PC-3 (cell line): ENCODE measurements around the gene KCTD1. TPM values are rescaled to one million over a fixed set of nuclear protein-coding genes. Genes with fewer than 3 reads are reported as not detected.

Source experiments
- ATAC-seq: fragments of 200-7000 bp; cut with Tn5 transposase; 2 replicates; pipeline ENCODE4 v1.9.1; 2020; ENCODE audit warnings: mild to moderate bottlenecking, moderate library complexity
- BruUV-seq: library from RNA; stranded (reverse); fragments of 400-500 nt; replicated peaks from 2 replicates; lab custom pipeline; 2021; lab: Mats Ljungman, UMichigan
- CTCF ChIA-PET: fragments of 300-600 bp; sonication (Branson Sonifier 250); formaldehyde crosslinking; loops from one replicate; lab custom pipeline; 2022; ENCODE audit warnings: antibody characterized with exemption; lab: Charles Lee
- POLR2A ChIA-PET: fragments of 300-600 bp; sonication (Branson Sonifier 250); formaldehyde crosslinking; loops from one replicate; lab custom pipeline; 2022; ENCODE audit warnings: antibody characterized with exemption; ENCODE audit not compliant: unreplicated experiment; lab: Charles Lee
- DNase-seq: peaks from one replicate; pipeline ENCODE4 v3.0.0-alpha.2; 2015
- H2AFZ ChIP-seq: fragments of 300-600 bp; sonication (generic); 2 replicates; pipeline ENCODE4 v1.6.0; 2016; ENCODE audit warnings: antibody characterized with exemption, low read length
- H3F3A ChIP-seq: fragments of 300-600 bp; sonication (generic); one replicate; pipeline ENCODE4 v1.6.0; 2017; ENCODE audit warnings: antibody characterized with exemption, low read length, control low read depth, mild to moderate bottlenecking; ENCODE audit not compliant: unreplicated experiment
- H3K27ac ChIP-seq: fragments of 300-600 bp; sonication (generic); 2 replicates; pipeline ENCODE4 v1.5.1; 2016; ENCODE audit warnings: mild to moderate bottlenecking, low read length
- H3K27me3 ChIP-seq: fragments of 300-600 bp; sonication (generic); 2 replicates; pipeline ENCODE4 v1.6.1; 2016; ENCODE audit warnings: low read length, mixed read lengths
- H3K36me3 ChIP-seq: fragments of 300-600 bp; sonication (generic); 2 replicates; pipeline ENCODE4 v1.6.1; 2016; ENCODE audit warnings: low read depth, mixed run types, low read length, mixed read lengths
- H3K4me1 ChIP-seq: fragments of 300-600 bp; sonication (generic); 2 replicates; pipeline ENCODE4 v1.5.1; 2016; ENCODE audit warnings: low read length; ENCODE audit not compliant: insufficient read depth
- H3K4me2 ChIP-seq: fragments of 300-600 bp; sonication (generic); 2 replicates; pipeline ENCODE4 v1.6.0; 2016; ENCODE audit warnings: low read length
- H3K4me3 ChIP-seq: fragments of 300-600 bp; sonication (generic); 2 replicates; pipeline ENCODE4 v1.5.1; 2016; ENCODE audit warnings: mild to moderate bottlenecking, low read length, mixed read lengths
- H3K79me2 ChIP-seq: fragments of 300-600 bp; sonication (generic); 2 replicates; pipeline ENCODE4 v1.6.1; 2017; ENCODE audit warnings: low read length, mixed read lengths
- H3K9ac ChIP-seq: fragments of 300-600 bp; sonication (generic); 2 replicates; pipeline ENCODE4 v1.6.0; 2016; ENCODE audit warnings: mild to moderate bottlenecking, low read length
- H3K9me2 ChIP-seq: fragments of 300-600 bp; sonication (generic); replicated peaks from 2 replicates; pipeline ENCODE4 v1.6.1; 2016; ENCODE audit warnings: mixed run types, low read length, mixed read lengths
- H3K9me3 ChIP-seq: fragments of 300-600 bp; sonication (generic); 2 replicates; pipeline ENCODE4 v1.6.1; 2016; ENCODE audit warnings: low read length, mixed read lengths
- H4K20me1 ChIP-seq: fragments of 300-600 bp; sonication (generic); 2 replicates; pipeline ENCODE4 v1.6.1; 2016; ENCODE audit warnings: low read length, mixed read lengths
- CTCF ChIP-seq: fragments of 300-600 bp; sonication (generic); conservative IDR thresholded peaks from 2 replicates; pipeline ENCODE4 v1.5.1; 2017; ENCODE audit warnings: antibody characterized with exemption, low read depth, mild to moderate bottlenecking, low read length
- EZH2 ChIP-seq: fragments of 300-600 bp; sonication (generic); IDR thresholded peaks from one replicate; pipeline ENCODE4 v1.6.1; 2017; ENCODE audit warnings: antibody characterized with exemption, mild to moderate bottlenecking, low read length; ENCODE audit not compliant: unreplicated experiment
- EZH2phosphoT487 ChIP-seq: fragments of 300-600 bp; sonication (generic); IDR thresholded peaks from 2 replicates; pipeline ENCODE4 v1.6.1; 2018; ENCODE audit warnings: mild to moderate bottlenecking, antibody characterized with exemption, low read length, borderline replicate concordance
- intact Hi-C: fragments of 100-400 bp; cut with micrococcal nuclease; formaldehyde crosslinking; loops from 2 replicates; pipeline ENCODE4 v1.9.0; 2023
- total RNA-seq: library from RNA; depleted of rRNA; stranded (reverse); fragments of >200 nt; gene quantifications from 2 replicates; pipeline ENCODE4 v1.2.3, GENCODE V29; 2014

The KCTD1 gene
- total RNA-seq, 1 experiment from 2014 or later = 15.8 TPM

- no TSS peak for BruUV-seq
- POLR2A ChIA-PET = no interaction called here
- CTCF ChIA-PET = no interaction called here
Observed at GRCh38 chr18:26473672-26474071, 74.7 kb downstream of the KCTD1 start.

GRCh38 chr18:26471826-26472225 is 76.5 kb downstream of the KCTD1 start:
- no TSS peak for BruUV-seq
- TF ChIP-seq EZH2 (no peak), EZH2phosphoT487 (no peak), CTCF (no peak)
- ChIA-PET POLR2A (no interaction called here), CTCF (no interaction called here)
- DNase-seq (no peak), ATAC-seq (no peak)
- H3K4me2 ChIP-seq = no peak overlapping the region
- no peaks in the 10 kb centered on the region for H3K9me3 ChIP-seq
- H3K9me2 ChIP-seq = no peaks in the 10 kb centered on the region
- no peaks in the 10 kb centered on the region for H3F3A ChIP-seq
- H4K20me1 ChIP-seq = no peaks in the 10 kb centered on the region
- H3K79me2 ChIP-seq = no peaks in the 10 kb centered on the region
- H3K36me3 ChIP-seq = peaks cover 9% of the 10 kb centered on the region
- no peak overlapping the region for H2AFZ ChIP-seq
- intact Hi-C loops = no loop called here
- H3K4me1 ChIP-seq = no peaks in the 10 kb centered on the region
- H3K4me3 ChIP-seq = no peak overlapping the region
- no peak overlapping the region for H3K27ac ChIP-seq
- H3K27me3 ChIP-seq = no peaks in the 10 kb centered on the region
- no peak overlapping the region for H3K9ac ChIP-seq

More at GRCh38 chr18:26473672-26474071, 74.7 kb downstream of the KCTD1 start:
- Histone ChIP-seq H3K9me3 (no peaks in the 10 kb centered on the region), H3K9me2 (no peaks in the 10 kb centered on the region), H3K27ac (no peak overlapping the region), H3K4me2 (no peak overlapping the region), H3K27me3 (no peaks in the 10 kb centered on the region), H3F3A (no peaks in the 10 kb centered on the region), H3K9ac (no peak overlapping the region), H3K4me1 (peaks cover 17% of the 10 kb centered on the region), H3K36me3 (peaks cover 9% of the 10 kb centered on the region), H3K4me3 (no peak overlapping the region), H2AFZ (no peak overlapping the region), H4K20me1 (no peaks in the 10 kb centered on the region), H3K79me2 (0 out of 2 replicates have a peak, but pooled peaks cover 3% of the 10 kb centered on the region)
- intact Hi-C loops = no loop called here
- ATAC-seq (no peak), DNase-seq (no peak)
- no peak for TF ChIP-seq EZH2phosphoT487
- TF ChIP-seq EZH2 = no peak
- TF ChIP-seq CTCF = no peak

GRCh38 chr18:26471027-26471426 is 77.3 kb downstream of the KCTD1 start:
- Histone ChIP-seq H3K36me3 (peaks cover 9% of the 10 kb centered on the region), H3K9me2 (no peaks in the 10 kb centered on the region), H3K9me3 (no peaks in the 10 kb centered on the region), H3K4me2 (no peak overlapping the region), H3K27ac (no peak overlapping the region), H4K20me1 (no peaks in the 10 kb centered on the region), H3K4me1 (no peaks in the 10 kb centered on the region), H3K79me2 (no peaks in the 10 kb centered on the region), H3F3A (no peaks in the 10 kb centered on the region), H3K27me3 (no peaks in the 10 kb centered on the region), H2AFZ (no peak overlapping the region), H3K9ac (no peak overlapping the region), H3K4me3 (no peak overlapping the region)
- no TSS peak for BruUV-seq
- ChIA-PET POLR2A (no interaction called here), CTCF (no interaction called here)
- intact Hi-C loops = no loop called here
- no peak for ATAC-seq
- DNase-seq = no peak
- TF ChIP-seq EZH2phosphoT487 = no peak
- no peak for TF ChIP-seq EZH2
- TF ChIP-seq CTCF = no peak
